Measurements from ENCODE around the gene ABLIM2.

DNA sequence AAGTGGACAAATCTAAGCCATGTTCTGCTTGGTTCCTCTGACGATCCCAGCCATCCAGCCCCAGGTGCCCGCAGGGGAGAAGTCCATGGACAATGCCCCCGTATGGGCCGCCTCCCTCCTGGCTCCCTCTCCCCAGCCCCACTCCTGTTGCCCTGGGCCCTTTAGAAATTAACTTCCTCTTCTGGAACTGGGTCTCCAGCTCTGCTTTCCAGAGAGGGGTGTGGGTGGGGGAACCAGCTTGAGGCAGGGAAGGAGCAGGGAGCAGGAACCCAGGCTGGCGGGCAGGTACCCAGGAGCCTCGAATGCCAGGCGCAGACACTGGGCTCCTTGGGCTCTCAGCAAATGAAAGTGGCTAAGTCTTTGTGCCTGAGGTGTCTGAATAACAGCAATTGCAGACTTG is 12.7 kb upstream of the ABLIM2 start:
- TF ChIP-seq POLR2AphosphoS5 (IDR thresholded peaks at IDR 0.05) (no peak), CTCF (IDR thresholded peaks at IDR 0.05) (no peak), EP300 (IDR thresholded peaks at IDR 0.05) (no peak), POLR2A (IDR thresholded peaks at IDR 0.05; ENCODE audit: low read depth) (no peak)
